NCI-H345 treated with DMSO at 0.1 percent for 48 hours (cell line): ENCODE measurements around the gene NME4.
"Not testable (repeated sequence)": the region's sequence is repeated elsewhere in the genome, so short reads cannot be mapped to it uniquely, and the experiment has no call there.

ENCODE experiments used
- DNase-seq: peaks from one replicate; lab custom pipeline; 2025; ENCODE audit not compliant: unreplicated experiment; lab: John Stamatoyannopoulos, UW

Gene NME4

DNA sequence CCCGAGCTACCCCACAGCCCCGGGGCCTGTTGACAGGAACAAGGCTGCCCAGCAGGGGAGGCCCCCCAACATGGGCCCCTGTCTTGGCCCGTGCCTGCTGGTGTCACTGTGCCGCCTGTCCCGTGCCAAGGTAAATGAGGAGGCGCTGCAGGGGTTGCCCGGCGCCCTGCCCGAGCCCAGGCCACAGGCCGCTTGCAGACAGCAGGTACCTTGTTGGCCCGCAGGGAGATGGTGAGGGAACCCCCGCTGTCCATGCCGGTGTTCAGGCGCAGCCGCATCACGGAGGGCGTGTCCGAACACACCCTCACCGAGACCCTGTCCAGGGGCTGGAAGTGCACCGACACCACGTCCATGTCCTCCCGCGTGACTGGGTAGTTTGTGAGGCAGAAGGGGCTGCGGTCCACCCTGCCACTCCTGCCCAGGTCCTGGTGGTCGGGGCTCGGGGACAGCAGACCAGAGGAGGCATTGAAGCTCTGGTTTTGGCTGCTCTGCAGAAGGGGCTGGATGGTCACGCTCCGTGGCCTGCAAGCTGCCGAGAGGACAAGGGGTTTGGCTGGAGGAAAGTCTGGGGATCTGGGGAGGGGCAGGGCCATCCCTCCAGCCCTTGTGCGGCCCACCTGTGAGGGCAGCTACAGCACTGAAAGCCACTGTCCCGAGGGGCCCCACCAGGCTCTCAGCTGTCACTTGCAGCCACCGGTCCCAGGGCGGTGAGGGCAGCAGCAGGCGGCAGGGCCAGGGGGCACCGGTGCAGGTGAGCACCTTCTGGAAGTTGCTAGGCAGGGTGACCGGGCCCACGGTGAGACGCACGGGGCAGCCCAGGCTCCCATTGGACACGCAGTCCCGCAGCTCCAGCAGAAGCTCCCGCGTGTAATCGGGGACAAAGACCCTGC lies 20.8 kb upstream of the NME4 start:
- DNase-seq: no peak

GRCh38 chr16:376817-377418 lies 20.1 kb upstream of the NME4 start:
- DNase-seq: no peak

GRCh38 chr16:377419-377951 lies 19.5 kb upstream of the NME4 start:
- no peak for DNase-seq

GRCh38 chr16:378113-378820 lies 18.7 kb upstream of the NME4 start:
- not testable (repeated sequence) for DNase-seq

GRCh38 chr16:378821-379182 lies 18.2 kb upstream of the NME4 start:
- DNase-seq: no peak

GRCh38 chr16:379183-379960 lies 17.6 kb upstream of the NME4 start:
- peak; percentile 93 for DNase-seq

DNA sequence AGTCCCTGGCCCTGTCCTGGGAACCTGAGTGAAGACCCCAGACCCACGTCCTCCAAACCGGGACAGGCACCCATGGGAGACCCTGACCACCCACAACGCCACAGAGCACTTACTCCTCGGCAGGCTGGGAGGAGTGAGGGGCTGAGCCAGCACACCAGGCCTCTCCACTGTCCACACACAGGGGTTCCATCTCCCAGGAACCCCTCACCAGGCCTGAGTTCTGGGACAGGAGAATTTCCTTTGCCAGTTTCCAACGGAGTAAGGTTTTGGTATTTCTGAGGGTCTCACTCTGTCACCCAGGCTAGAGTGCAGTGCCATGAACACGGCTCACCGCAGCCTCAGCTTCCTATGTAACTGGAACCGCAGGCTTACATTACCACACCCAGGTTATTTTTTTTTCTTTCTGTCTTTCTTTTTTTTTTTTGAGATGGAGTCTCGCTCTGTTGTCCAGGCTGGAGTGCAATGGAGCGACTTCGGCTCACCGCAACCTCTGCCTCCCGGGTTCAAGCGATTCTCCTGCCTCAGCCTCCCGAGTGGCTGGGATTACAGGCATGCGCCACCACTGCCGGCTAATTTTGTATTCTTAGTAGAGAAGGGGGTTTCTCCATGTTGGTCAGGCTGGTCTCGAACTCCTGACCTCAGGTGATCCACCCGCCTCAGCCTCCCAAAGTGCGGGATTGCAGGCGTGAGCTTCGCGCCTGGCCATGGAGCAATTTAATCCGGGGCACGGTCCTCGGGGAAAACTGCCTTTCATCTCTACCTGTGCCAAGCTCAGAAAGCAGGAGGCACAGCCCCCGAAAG lies 16.8 kb upstream of the NME4 start:
- DNase-seq: no peak

- DNase-seq: no peak
Measured at GRCh38 chr16:380762-381011, 16.3 kb upstream of the NME4 start.

- DNase-seq: no peak
Measured at GRCh38 chr16:381012-381788, 15.8 kb upstream of the NME4 start.

- DNase-seq: no peak
Measured at GRCh38 chr16:381789-382717, 14.9 kb upstream of the NME4 start, which contains the start of gene PGAP6. Gene PGAP6, minus strand, starts transcription at chr16:381978. Its CDS starts 157 bp downstream, at chr16:381821.

DNA sequence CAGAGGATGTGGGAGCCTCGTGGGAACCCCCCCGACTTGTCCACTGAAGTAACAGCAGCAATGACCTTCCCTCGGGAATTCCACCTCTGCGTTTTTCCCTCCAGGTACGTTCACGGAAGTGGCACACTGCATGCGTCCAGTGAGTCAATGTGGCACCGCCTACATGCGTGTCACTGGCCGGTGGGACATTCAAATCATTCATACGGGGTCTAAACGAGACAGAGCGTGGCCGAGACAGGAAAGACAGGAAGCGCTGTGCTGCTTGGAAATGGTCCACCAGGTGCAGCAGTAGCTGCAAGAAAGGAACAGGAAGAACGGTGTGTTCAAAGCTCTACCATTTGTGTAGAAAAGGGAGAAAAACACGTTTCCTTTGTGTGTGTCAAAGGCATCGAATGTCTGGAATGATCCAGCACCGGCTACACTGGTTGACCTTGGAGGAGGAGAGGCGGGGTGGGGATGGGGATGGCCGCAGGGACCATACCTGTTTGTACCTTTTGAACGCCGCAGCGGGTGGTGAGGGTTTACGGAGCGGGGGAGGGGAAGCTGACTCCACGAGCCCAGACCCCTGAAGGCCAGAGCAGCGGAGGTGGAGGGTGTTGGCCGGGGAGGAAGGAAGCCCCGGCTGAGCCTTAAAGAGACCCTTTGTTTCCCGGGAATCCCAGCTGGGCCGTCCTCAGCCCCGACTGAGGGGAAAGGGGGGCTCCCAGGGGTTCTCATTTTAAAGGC lies 13.5 kb upstream of the NME4 start:
- no peak for DNase-seq

- DNase-seq: no peak
Measured at GRCh38 chr16:386641-387156, 10.3 kb upstream of the NME4 start.

DNA sequence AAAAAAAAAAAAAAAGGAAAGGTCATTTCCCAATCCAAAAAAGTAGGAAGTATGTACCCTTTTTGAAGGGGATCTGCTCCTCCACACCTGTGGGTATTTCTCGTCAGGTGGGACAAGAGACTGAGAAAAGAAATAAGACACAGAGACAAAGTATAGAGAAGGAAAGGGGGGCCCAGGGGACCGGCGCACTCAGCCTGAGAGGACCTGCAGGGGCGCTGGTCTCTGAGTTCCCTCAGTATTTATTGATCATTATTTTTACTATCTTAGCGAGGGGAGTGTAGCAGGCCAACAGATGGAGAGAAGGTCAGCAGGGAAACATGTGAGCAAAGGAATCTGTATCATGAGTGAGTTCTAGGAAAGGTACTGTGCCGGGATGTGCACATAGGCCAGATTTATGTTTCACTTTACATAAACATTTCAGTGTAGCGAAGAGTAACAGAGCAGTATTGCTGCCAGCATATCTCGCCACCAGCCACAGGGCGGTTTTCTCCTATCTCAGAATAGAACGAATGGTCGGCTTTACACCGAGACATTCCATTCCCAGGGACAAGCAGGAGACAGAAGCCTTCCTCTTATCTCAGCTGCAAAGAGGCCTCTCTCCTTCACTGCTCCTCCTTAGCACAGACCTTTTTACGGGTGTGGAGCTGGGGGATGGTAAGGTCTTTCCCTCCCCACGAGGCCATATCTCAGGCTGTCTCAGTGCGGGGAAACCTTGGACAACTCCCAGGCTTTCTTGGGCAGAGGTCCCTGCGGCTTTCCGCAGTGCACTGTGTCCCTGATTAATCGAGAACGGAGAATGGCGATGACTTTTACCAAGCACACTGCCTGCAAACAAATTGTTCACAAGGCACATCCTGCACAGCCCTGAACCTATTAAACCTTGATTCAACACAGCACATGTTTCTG lies 9.0 kb upstream of the NME4 start:
- not testable (repeated sequence) for DNase-seq

GRCh38 chr16:389352-389751 lies 7.6 kb upstream of the NME4 start:
- no peak for DNase-seq

DNA sequence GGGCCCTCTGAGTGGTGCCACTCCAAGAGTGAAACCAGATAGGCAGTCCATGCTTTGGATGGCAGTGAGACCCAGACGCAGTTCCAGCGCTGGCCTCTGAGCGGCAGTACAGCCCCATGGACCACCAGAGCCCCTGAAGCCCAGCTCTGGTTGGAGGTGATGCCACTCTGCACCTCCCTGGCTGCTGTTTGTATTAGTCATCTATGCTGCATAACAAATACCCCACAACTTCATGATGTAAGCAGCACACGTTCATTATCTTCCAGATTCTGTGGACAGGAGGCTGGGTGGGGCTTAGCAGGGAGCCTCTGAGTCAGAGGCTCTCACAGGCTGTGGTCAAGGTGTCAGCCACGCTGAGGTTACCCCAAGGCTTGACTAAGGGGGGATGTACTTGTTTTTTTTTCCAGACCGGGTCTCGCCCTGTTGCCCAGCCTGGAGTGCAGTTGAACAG lies 5.1 kb upstream of the NME4 start:
- peak; percentile 23 for DNase-seq

DNA sequence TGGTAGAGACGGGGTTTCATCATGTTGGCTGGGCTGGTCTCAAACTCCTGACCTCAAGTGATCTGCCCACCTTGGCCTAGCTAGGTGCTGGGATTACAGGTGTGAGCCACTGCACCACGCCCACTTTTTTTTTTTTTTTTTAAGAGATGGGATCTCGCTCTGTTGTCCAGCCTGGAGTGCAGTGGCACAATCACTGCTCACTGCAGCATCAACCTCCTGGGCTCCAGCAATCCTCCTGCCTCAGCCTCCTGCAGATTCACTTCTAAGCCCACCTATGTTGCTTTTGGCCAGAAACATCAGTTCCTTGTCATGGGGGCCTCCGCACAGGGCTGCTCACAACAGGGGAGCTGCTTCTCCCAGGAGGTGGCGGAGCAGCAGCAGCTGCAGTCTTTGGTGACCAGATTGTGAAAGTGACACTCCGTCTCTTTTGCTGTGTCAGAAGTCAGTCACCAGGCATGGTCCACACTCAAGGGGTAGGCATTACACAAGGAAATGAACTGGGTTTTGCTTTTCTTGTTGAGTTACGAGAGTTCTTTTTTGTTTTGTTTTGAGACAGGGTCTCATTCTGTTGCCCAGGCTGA lies 4.5 kb upstream of the NME4 start:
- no peak for DNase-seq
